GM12864 (cell line): Measurements from ENCODE around the gene ANKHD1.
"Not testable (repeated sequence)": the region's sequence is repeated elsewhere in the genome, so short reads cannot be mapped to it uniquely, and the experiment has no call there.

Experiments
- DNase-seq: peaks from one replicate; pipeline ENCODE4 v3.0.0-alpha.2; 2011; ENCODE audit warnings: low read depth
- H3K4me3 ChIP-seq: 2 replicates; pipeline ENCODE4 v1.5.1; 2011; ENCODE audit warnings: mild to moderate bottlenecking, low read depth, low read length, control low read depth
- CTCF ChIP-seq: IDR thresholded peaks from 2 replicates; pipeline ENCODE4 v1.5.1; 2011; ENCODE audit warnings: low read depth, mild to moderate bottlenecking, moderate library complexity, low read length, control low read depth, inconsistent platforms; ENCODE audit errors: missing control alignments

Gene ANKHD1

DNA sequence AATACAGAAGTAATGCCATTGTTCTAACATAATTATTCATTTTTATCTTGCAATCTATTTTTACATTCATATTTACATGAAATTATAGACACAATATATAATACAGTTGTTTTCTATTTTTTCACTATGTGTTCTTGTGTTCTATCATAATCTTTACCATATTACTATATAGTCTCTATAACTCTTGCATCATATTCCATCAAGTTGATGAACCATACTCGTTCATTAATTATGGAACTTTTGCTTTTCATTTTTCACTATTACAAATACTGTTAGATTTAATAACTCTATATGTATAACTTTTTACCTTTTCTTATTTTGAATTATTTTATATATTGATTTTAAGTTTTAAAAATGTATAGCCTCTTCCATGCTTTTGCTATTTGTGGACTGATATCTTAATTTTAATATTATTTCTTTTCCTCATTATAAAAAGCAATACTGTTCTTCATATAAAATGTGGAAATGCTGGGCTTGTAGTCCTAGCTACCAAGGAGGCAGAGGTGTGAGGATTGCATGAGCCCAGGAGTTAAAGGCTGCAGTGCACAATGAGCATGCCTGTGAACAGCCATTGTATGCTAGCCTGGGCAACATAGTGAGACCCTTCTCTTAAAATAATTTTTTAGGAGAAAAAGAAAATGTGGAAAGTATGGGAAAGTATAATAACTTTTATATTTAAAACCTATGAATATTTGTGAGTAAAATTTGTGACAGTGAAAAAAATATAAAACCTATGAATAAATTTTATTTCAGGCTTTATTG, 65.5 kb downstream of the ANKHD1 start:
- no peak for DNase-seq
- no peak overlapping the region for H3K4me3 ChIP-seq
- no peak for TF ChIP-seq CTCF

DNA sequence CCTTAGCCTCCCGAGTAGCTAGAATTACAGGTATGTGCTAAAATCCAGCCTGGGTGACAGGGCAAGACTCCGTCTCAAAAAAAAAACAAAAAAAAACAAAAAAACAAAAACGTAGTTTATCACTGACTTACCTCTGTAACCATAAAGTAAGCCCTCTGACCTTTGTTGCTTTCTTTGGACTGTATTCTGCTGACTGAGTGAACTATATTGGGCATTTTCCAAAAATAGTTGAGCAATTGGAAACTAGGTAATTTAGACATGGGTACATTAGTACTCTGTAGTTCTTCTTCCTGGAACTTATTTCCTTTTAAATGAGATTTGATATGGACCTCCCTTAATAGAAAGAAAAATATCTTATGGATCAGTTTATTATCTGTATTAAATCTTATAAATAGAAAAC, 66.6 kb downstream of the ANKHD1 start:
- no peak overlapping the region for H3K4me3 ChIP-seq
- TF ChIP-seq CTCF: no peak
- no peak for DNase-seq

GRCh38 chr5:140469259-140469658, 67.6 kb downstream of the ANKHD1 start:
- H3K4me3 ChIP-seq: no peak overlapping the region
- no peak for DNase-seq
- no peak for TF ChIP-seq CTCF

GRCh38 chr5:140480310-140481014, 78.8 kb downstream of the ANKHD1 start:
- DNase-seq: no peak
- no peak for TF ChIP-seq CTCF
- H3K4me3 ChIP-seq: no peak overlapping the region

- H3K4me3 ChIP-seq: no peak overlapping the region
- no peak for DNase-seq
- TF ChIP-seq CTCF: no peak
These were observed 80.1 kb downstream of the ANKHD1 start for GRCh38 chr5:140481758-140482157.

DNA sequence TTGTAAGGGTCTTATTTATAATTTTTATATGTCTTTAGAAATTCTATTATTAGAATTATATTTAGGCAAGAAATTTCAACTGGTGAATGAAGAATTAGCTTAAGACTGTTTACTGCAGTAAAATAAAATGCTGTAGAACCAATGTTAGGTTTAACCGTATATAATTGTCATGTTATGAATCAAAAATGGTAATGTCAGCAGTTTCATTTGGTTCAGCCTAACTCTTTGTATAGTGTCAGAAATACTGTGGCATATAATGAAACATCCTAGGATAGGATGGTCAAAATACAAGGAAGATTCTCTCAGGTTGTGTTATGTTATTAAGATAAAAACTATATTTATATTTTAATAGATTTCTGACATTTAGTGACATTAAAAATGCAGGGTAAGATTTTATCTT, 81.4 kb downstream of the ANKHD1 start:
- TF ChIP-seq CTCF: no peak
- DNase-seq: no peak
- H3K4me3 ChIP-seq: no peak overlapping the region

GRCh38 chr5:140488141-140488540, 86.5 kb downstream of the ANKHD1 start:
- not testable (repeated sequence) for DNase-seq, H3K4me3 ChIP-seq
